Stomach (tissue), 9 donors: ENCODE results near the gene MDC1. TPM values are rescaled to one million over a fixed set of nuclear protein-coding genes. Genes with fewer than 3 reads are reported as not detected.
A peak's percentile ranks its signal among the peaks of the same experiment; 100 is the strongest.

Experiments
- DNase-seq, 2 donors: peaks; one replicate each; pipeline versions ENCODE4 v3.0.0 to v3.0.0-alpha.2; 2013 to 2019
- H3K27ac ChIP-seq, 5 donors: fragments of 200-600 bp in 4 of 5; sonication (generic) in 4 of 5; one replicate each; pipeline ENCODE4 v1.5.1; 2013 to 2019; ENCODE audit warnings: mild to moderate bottlenecking in 1 of 5, moderate library complexity in 1 of 5
- H3K27me3 ChIP-seq, 3 donors: fragments of 200-600 bp; sonication (generic); one replicate each; pipeline ENCODE4 v1.5.1; 2017 to 2019; ENCODE audit warnings: mixed run types in 1 of 3
- H3K36me3 ChIP-seq, 4 donors: fragments of 200-600 bp; sonication (generic); 1 replicate in 3 of 4; 2 replicates in 1 of 4; pipeline ENCODE4 v1.5.1; 2016 to 2019
- H3K4me1 ChIP-seq, 4 donors: fragments of 200-600 bp; sonication (generic); one replicate each; pipeline ENCODE4 v1.5.1; 2016 to 2019
- H3K4me3 ChIP-seq, 4 donors: fragments of 200-600 bp; sonication (generic) in 3 of 4; one replicate each; pipeline ENCODE4 v1.5.1; 2016 to 2019; ENCODE audit warnings: mild to moderate bottlenecking in 1 of 4
- H3K9me3 ChIP-seq, 4 donors: fragments of 200-600 bp; sonication (generic); one replicate each; pipeline ENCODE4 v1.5.1; 2016 to 2019
- EP300 ChIP-seq: sonication (generic); formaldehyde crosslinking; IDR thresholded peaks from one replicate; pipeline ENCODE4 v1.6.1; 2017; ENCODE audit warnings: antibody characterized with exemption
- POLR2A ChIP-seq, 4 donors: fragments of 450-650 bp; IDR thresholded peaks; one replicate each; pipeline ENCODE4 v1.6.1; 2016; ENCODE audit warnings: antibody characterized with exemption in 4 of 4, control low read depth in 2 of 4, mild to moderate bottlenecking in 1 of 4, moderate library complexity in 1 of 4
- POLR2AphosphoS5 ChIP-seq, 3 donors: sonication (generic); formaldehyde crosslinking; IDR thresholded peaks; one replicate each; pipeline ENCODE4 v1.6.1; 2016; ENCODE audit warnings: antibody characterized with exemption in 3 of 3
- WGBS, 5 donors: extraction: QIAGEN DNeasy Blood & Tissue Kit in 3 of 5; methylation state at CpG; one replicate each; pipeline versions ENCODE4 v1.1.5 to v1.1.7; 2013 to 2018; 5-methylcytosine and 5-hydroxymethylcytosine counted together
- intact Hi-C: fragments of 100-400 bp; cut with DNase I; formaldehyde crosslinking; loops from one replicate; pipeline ENCODE4 v1.15.1; 2023; ENCODE audit warnings: low total_unique reads
- polyA plus RNA-seq, 3 donors: library from polyadenylated mRNA; stranded (reverse); fragments of 200-250 nt; gene quantifications; one replicate each; pipeline ENCODE4 v1.2.3, GENCODE V29; 2013
- total RNA-seq, 5 donors: library from RNA; depleted of rRNA; stranded (reverse); fragments of >200 nt; gene quantifications; one replicate each; pipeline versions ENCODE4 v1.1.0 to v1.2.3, GENCODE V29; 2014 to 2016
- TF ChIP-seq, protein P1 (sequence below), 7 experiments: fragments of 450-650 bp in 4 of 7; fragments of 200-600 bp in 3 of 7; sonication (generic) in 3 of 7; IDR thresholded peaks; one replicate each; pipeline ENCODE4 v1.5.1; 2016 to 2019; ENCODE audit warnings: antibody characterized with exemption in 7 of 7, control low read depth in 2 of 7, mild to moderate bottlenecking in 1 of 7
- donor health status: healthy with polysubstance abuse.
- donor health status: Bipolar disorder and iron deficiency.
- donor health status: healthy.

MDC1 gene
- total and polyA plus RNA-seq, 8 donors = 3.8 to 153 (median 11.8) TPM

DNA sequence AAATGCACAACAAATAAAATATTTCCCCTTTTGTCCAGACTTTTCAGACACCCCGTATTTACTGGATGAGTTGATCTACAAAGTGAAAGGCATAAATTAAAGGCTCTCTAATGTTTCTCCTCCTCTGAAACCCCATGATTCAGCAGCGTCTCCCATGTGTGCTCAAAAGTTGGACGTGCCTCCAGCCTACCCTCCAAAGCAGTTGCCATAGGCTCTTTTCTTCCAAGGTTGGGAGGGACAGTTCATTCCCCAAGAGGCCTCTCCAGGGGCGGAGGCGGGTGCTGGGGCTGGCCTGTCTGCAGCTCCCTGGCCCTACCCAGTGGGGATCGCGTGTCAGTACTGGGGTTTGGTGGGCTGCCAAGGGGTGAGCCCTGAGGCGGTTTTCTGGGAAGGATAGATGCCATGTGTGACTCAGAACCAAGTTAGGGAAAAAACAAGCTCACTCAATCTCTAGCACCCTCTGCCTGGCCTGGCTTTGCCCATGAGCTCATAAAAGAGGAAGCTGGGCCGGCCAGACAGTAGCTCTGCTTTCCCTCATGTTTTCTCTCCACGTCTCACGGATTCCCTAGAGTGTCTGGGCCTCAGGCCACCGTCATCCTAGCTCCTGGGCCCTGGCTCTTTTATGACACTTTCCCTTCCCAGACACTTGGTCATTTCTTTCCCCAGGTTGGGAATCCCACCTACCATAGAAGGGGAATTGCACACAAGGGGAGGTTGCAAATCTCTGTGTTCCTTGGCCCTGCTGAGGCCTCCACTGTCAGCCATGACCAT, 35.3 kb upstream of the MDC1 start:
- H3K4me1 ChIP-seq = peaks cover 32 to 61% (median 49%) of the 10 kb centered on the region in 4 donors
- no peaks in the 10 kb centered on the region for H3K36me3 ChIP-seq
- H3K27me3 ChIP-seq = no peaks in the 10 kb centered on the region
- peak; percentile 83 to 88 for DNase-seq
- intact Hi-C loops = no loop called here
- no peak overlapping the region for H3K4me3 ChIP-seq
- H3K9me3 ChIP-seq = no peaks in the 10 kb centered on the region
- TF ChIP-seq POLR2AphosphoS5 (IDR thresholded peaks at IDR 0.05) = peak; percentile 19 to 89 (median 74)
- TF ChIP-seq, protein P1, sequence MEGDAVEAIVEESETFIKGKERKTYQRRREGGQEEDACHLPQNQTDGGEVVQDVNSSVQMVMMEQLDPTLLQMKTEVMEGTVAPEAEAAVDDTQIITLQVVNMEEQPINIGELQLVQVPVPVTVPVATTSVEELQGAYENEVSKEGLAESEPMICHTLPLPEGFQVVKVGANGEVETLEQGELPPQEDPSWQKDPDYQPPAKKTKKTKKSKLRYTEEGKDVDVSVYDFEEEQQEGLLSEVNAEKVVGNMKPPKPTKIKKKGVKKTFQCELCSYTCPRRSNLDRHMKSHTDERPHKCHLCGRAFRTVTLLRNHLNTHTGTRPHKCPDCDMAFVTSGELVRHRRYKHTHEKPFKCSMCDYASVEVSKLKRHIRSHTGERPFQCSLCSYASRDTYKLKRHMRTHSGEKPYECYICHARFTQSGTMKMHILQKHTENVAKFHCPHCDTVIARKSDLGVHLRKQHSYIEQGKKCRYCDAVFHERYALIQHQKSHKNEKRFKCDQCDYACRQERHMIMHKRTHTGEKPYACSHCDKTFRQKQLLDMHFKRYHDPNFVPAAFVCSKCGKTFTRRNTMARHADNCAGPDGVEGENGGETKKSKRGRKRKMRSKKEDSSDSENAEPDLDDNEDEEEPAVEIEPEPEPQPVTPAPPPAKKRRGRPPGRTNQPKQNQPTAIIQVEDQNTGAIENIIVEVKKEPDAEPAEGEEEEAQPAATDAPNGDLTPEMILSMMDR (IDR thresholded peaks at IDR 0.05) = no peak
- TF ChIP-seq POLR2A (IDR thresholded peaks at IDR 0.05) = no peak
- peak; percentile 65 for TF ChIP-seq EP300
- WGBS, 5 donors = 28 to 51% (median 43%) methylated on average over 12 of the region's 12 CpGs
- peak overlapping the region; percentile 38 to 96 (median 91) for H3K27ac ChIP-seq

DNA sequence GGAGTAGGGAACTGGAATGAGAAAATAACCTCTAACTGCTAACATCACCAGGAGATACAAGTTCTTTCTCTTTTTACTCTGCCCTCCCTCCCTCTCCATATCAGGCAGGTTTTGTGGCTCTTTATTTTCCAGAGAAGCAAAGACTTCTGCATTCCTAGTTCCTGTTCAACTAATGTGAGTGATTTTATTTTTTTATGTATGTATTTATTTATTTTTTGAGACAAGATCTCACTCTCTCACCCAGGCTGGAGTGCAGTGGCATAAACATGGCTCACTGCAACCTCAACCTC, 33.2 kb upstream of the MDC1 start:
- Histone ChIP-seq H3K27me3 (no peaks in the 10 kb centered on the region), H3K27ac (peak overlapping the region; percentile 80 to 96 (median 91)), H3K9me3 (no peaks in the 10 kb centered on the region), H3K36me3 (no peaks in the 10 kb centered on the region), H3K4me3 (no peak overlapping the region), H3K4me1 (peaks cover 33 to 75% (median 63%) of the 10 kb centered on the region in 4 donors)
- intact Hi-C loops = no loop called here
- TF ChIP-seq, protein P1 (IDR thresholded peaks at IDR 0.05) = no peak
- TF ChIP-seq POLR2AphosphoS5 (IDR thresholded peaks at IDR 0.05) (no peak), POLR2A (IDR thresholded peaks at IDR 0.05) (no peak), EP300 (no peak)
- no peak for DNase-seq

DNA sequence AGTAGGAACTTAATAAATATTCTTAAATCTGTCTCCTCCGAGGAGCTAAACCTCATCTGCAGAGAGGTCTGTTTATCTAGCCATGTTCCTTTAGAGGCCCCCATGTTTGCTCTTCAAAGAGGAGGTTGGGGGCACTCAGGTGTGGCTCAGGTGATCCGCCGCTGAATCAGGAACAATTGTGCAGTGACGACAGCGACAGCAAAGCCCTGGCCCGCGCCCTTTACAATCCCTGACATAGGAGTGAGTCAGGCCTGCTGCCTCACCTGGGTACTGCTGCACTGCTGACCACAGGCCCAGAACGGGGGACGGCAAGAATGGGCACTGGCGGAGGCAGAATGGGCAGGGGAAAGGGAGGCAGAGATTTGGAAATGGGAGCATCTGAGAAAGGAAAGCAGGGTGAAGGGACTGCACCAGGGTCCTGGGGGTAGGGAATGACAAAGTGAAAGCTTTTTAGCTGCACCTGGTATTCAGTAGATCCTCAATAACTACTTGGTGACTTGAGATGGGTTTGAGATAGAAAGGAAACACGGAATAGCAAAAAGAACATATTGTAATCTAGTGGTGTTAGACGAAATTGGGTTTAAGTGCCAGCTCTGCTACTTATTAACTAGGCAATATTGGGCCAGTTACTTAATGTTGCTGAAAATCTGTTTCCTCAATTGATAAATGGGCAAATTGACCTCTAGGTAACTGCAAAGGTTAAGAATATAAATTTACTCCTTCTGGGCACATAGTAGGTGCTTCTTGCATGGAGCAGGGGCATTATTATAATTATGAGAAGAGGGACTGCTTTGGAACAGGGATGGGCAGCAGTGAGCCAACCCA, 32.7 kb upstream of the MDC1 start:
- peak in 1 of 3 donors; percentile 75 for TF ChIP-seq POLR2AphosphoS5 (IDR thresholded peaks at IDR 0.05)
- TF ChIP-seq EP300 = no peak
- no peaks in the 10 kb centered on the region for H3K36me3 ChIP-seq
- peak overlapping the region; percentile 82 to 96 (median 92) for H3K27ac ChIP-seq
- DNase-seq = peak; percentile 84 to 92
- no peaks in the 10 kb centered on the region for H3K27me3 ChIP-seq
- H3K9me3 ChIP-seq = no peaks in the 10 kb centered on the region
- WGBS, 5 donors = 38 to 69% (median 52%) methylated on average over 12 of the region's 12 CpGs
- H3K4me3 ChIP-seq = no peak overlapping the region
- H3K4me1 ChIP-seq = peaks cover 35 to 81% (median 69%) of the 10 kb centered on the region in 4 donors
- intact Hi-C loops = loop anchor here (10.0 kb wide), 1 partner anchor 75 kb away; no protein-coding TSS in a partner anchor

DNA sequence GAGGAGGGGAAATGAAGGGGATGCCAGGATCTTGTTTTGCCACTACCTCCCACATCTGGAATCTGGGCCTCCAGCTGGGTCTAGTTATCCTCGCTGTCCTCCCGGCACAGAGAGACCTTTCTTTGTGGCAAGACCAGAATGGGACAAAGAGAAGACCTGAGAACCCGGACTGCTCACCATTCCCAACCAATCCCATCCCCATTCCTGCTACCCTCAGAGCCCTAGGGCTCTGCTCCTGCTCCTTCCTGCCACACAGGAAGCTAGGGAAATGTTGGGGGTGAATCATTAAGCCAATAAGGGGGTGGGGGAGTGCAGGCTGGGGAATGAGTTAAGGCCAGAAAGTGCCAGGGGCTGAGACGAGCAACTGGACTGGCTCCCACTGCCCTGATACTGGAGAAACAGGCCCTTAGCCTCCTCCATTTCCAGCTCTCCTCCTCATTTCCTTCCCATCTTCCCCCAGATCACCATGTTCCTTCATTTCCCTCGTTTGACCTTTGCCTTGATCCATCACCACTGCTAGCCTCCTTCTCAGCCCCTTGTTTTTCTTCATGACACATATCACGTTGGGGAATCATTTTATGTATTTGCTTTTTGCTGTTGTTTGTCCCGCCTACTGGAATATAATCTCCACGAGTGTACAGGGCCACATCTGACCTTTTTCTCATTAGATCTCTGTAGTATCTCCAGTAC, 31.9 kb upstream of the MDC1 start:
- no peaks in the 10 kb centered on the region for H3K9me3 ChIP-seq
- intact Hi-C loops = loop anchor here (10.0 kb wide), 1 partner anchor 76 kb away; no protein-coding TSS in a partner anchor
- DNase-seq = peak in 1 of 2 donors; percentile 39
- 45 to 57% (median 49%) methylated on average over 8 of the region's 8 CpGs for WGBS, 5 donors
- H3K4me3 ChIP-seq = peak overlapping the region in 1 of 4 donors; percentile 4
- TF ChIP-seq, protein P1 (IDR thresholded peaks at IDR 0.05) = no peak
- TF ChIP-seq EP300 = no peak
- TF ChIP-seq POLR2A (IDR thresholded peaks at IDR 0.05) = no peak
- no peak for TF ChIP-seq POLR2AphosphoS5 (IDR thresholded peaks at IDR 0.05)
- peak overlapping the region; percentile 82 to 96 (median 92) for H3K27ac ChIP-seq
- no peaks in the 10 kb centered on the region for H3K27me3 ChIP-seq
- no peaks in the 10 kb centered on the region for H3K36me3 ChIP-seq
- peaks cover 37 to 84% (median 75%) of the 10 kb centered on the region in 4 donors for H3K4me1 ChIP-seq
